Neural progenitor cell (in vitro differentiated cells): ENCODE data around the gene CRTC3. TPM values are rescaled to one million over a fixed set of nuclear protein-coding genes. Genes with fewer than 3 reads are reported as not detected.
"Not testable (repeated sequence)": the region's sequence is repeated elsewhere in the genome, so short reads cannot be mapped to it uniquely, and the experiment has no call there.

Experiments
- DNase-seq: peaks from one replicate; pipeline ENCODE4 v3.0.0-alpha.2; 2016; ENCODE audit warnings: low spot score
- H2AFZ ChIP-seq: fragments of 200-600 bp; sonication (generic); replicated peaks from 2 replicates; pipeline ENCODE4 v1.6.1; 2016; ENCODE audit warnings: antibody characterized with exemption
- H3F3A ChIP-seq: fragments of 200-600 bp; sonication (generic); 2 replicates; pipeline ENCODE4 v1.6.1; 2016; ENCODE audit warnings: antibody characterized with exemption, low read depth
- H3K27ac ChIP-seq: fragments of 200-600 bp; sonication (generic); 2 replicates; pipeline ENCODE4 v1.5.1; 2016; ENCODE audit warnings: mild to moderate bottlenecking
- H3K27me3 ChIP-seq: fragments of 200-600 bp; sonication (generic); 2 replicates; pipeline ENCODE4 v1.6.1; 2016; ENCODE audit warnings: mild to moderate bottlenecking, moderate library complexity
- H3K36me3 ChIP-seq: fragments of 200-600 bp; sonication (generic); 2 replicates; pipeline ENCODE4 v1.5.1; 2016
- H3K4me1 ChIP-seq: fragments of 200-600 bp; sonication (generic); 2 replicates; pipeline ENCODE4 v1.6.1; 2016; ENCODE audit warnings: mixed run types
- H3K4me2 ChIP-seq: fragments of 200-600 bp; sonication (generic); 2 replicates; pipeline ENCODE4 v1.6.1; 2016
- H3K4me3 ChIP-seq: fragments of 200-600 bp; sonication (generic); 2 replicates; pipeline ENCODE4 v1.5.1; 2016
- H3K79me2 ChIP-seq: fragments of 200-600 bp; sonication (generic); 2 replicates; pipeline ENCODE4 v1.6.1; 2016; ENCODE audit warnings: low read depth
- H3K9ac ChIP-seq: fragments of 200-600 bp; sonication (generic); 2 replicates; pipeline ENCODE4 v1.6.1; 2016
- H3K9me3 ChIP-seq: fragments of 200-600 bp; sonication (generic); 2 replicates; pipeline ENCODE4 v1.5.1; 2016; ENCODE audit warnings: low read depth
- H4K20me1 ChIP-seq: fragments of 200-600 bp; sonication (generic); 2 replicates; pipeline ENCODE4 v1.6.1; 2016; ENCODE audit warnings: low read depth
- H3K27ac Mint-ChIP-seq: 3 replicates; pipeline ENCODE4 v1.8.0; 2021; ENCODE audit warnings: mixed read lengths
- H3K27me3 Mint-ChIP-seq: 2 replicates; pipeline ENCODE4 v1.8.0; 2022; ENCODE audit warnings: low read depth, mild to moderate bottlenecking, inconsistent platforms, moderate library complexity, mixed read lengths; ENCODE audit not compliant: insufficient read depth
- H3K36me3 Mint-ChIP-seq: 3 replicates; pipeline ENCODE4 v1.8.0; 2021; ENCODE audit warnings: mixed read lengths
- H3K4me1 Mint-ChIP-seq: 3 replicates; pipeline ENCODE4 v1.8.0; 2021; ENCODE audit warnings: mixed read lengths
- H3K4me3 Mint-ChIP-seq: 3 replicates; pipeline ENCODE4 v1.8.0; 2021; ENCODE audit warnings: mild to moderate bottlenecking, moderate library complexity, mixed read lengths
- H3K9me3 Mint-ChIP-seq: 3 replicates; pipeline ENCODE4 v1.8.0; 2020; ENCODE audit warnings: mixed read lengths
- CTCF ChIP-seq: fragments of 200-600 bp; sonication (generic); IDR thresholded peaks from 2 replicates; pipeline ENCODE4 v1.5.1; 2017; ENCODE audit warnings: antibody characterized with exemption, mild to moderate bottlenecking
- EZH2 ChIP-seq: fragments of 200-600 bp; sonication (generic); IDR thresholded peaks from 2 replicates; pipeline ENCODE4 v1.6.1; 2017; ENCODE audit warnings: antibody characterized with exemption, mild to moderate bottlenecking, moderate library complexity
- EZH2phosphoT487 ChIP-seq: fragments of 200-600 bp; sonication (generic); IDR thresholded peaks from 2 replicates; pipeline ENCODE4 v1.6.1; 2017; ENCODE audit warnings: antibody characterized with exemption
- total RNA-seq: library from RNA; depleted of rRNA; stranded (reverse); fragments of >200 nt; gene quantifications from 2 replicates; pipeline ENCODE4 v1.2.3, GENCODE V29; 2015; ENCODE audit warnings: low replicate concordance

Gene CRTC3
- total RNA-seq, 1 donor from 2014 or later, result 4.9 TPM

- H3F3A ChIP-seq, result no peaks in the 10 kb centered on the region
- Mint-ChIP-seq H3K4me3 (no peak overlapping the region), H3K27me3 (no peaks in the 10 kb centered on the region), H3K9me3 (no peaks in the 10 kb centered on the region), H3K36me3 (peaks cover 30% of the 10 kb centered on the region), H3K4me1 (no peaks in the 10 kb centered on the region), H3K27ac (no peak overlapping the region)
- H4K20me1 ChIP-seq, result no peaks in the 10 kb centered on the region
- no peak overlapping the region for H3K4me2 ChIP-seq
- H3K9me3 ChIP-seq, result no peaks in the 10 kb centered on the region
- no peak overlapping the region for H3K9ac ChIP-seq
- H3K27ac ChIP-seq, result no peak overlapping the region
- DNase-seq, result no peak
- H3K4me3 ChIP-seq, result no peak overlapping the region
- no peaks in the 10 kb centered on the region for H3K79me2 ChIP-seq
- TF ChIP-seq EZH2 (no peak), CTCF (no peak), EZH2phosphoT487 (no peak)
- no peaks in the 10 kb centered on the region for H3K4me1 ChIP-seq
- no peaks in the 10 kb centered on the region for H3K36me3 ChIP-seq
- no peak overlapping the region for H2AFZ ChIP-seq
- H3K27me3 ChIP-seq, result no peaks in the 10 kb centered on the region
Measured at GRCh38 chr15:90497376-90497775, 32.3 kb upstream of the CRTC3 start.

GRCh38 chr15:90497912-90498311 lies 31.8 kb upstream of the CRTC3 start:
- no peaks in the 10 kb centered on the region for H3K79me2 ChIP-seq
- no peak overlapping the region for H2AFZ ChIP-seq
- Mint-ChIP-seq H3K9me3 (no peaks in the 10 kb centered on the region), H3K27ac (no peak overlapping the region), H3K36me3 (peaks cover 30% of the 10 kb centered on the region), H3K27me3 (no peaks in the 10 kb centered on the region), H3K4me1 (no peaks in the 10 kb centered on the region), H3K4me3 (no peak overlapping the region)
- DNase-seq, result no peak
- no peak overlapping the region for H3K9ac ChIP-seq
- no peaks in the 10 kb centered on the region for H3K9me3 ChIP-seq
- H3K4me1 ChIP-seq, result no peaks in the 10 kb centered on the region
- TF ChIP-seq EZH2phosphoT487 (no peak), EZH2 (no peak), CTCF (no peak)
- H3K4me2 ChIP-seq, result no peak overlapping the region
- no peak overlapping the region for H3K27ac ChIP-seq
- no peaks in the 10 kb centered on the region for H3F3A ChIP-seq
- no peaks in the 10 kb centered on the region for H3K27me3 ChIP-seq
- no peak overlapping the region for H3K4me3 ChIP-seq
- H4K20me1 ChIP-seq, result no peaks in the 10 kb centered on the region
- no peaks in the 10 kb centered on the region for H3K36me3 ChIP-seq

- H3K36me3 ChIP-seq, result no peaks in the 10 kb centered on the region
- no peak overlapping the region for H3K4me2 ChIP-seq
- Mint-ChIP-seq H3K9me3 (no peaks in the 10 kb centered on the region), H3K27me3 (no peaks in the 10 kb centered on the region), H3K27ac (no peak overlapping the region), H3K4me1 (no peaks in the 10 kb centered on the region), H3K36me3 (peaks cover 18% of the 10 kb centered on the region), H3K4me3 (no peak overlapping the region)
- no peaks in the 10 kb centered on the region for H3K4me1 ChIP-seq
- no peak for DNase-seq
- H3K27me3 ChIP-seq, result no peaks in the 10 kb centered on the region
- no peak overlapping the region for H3K9ac ChIP-seq
- H2AFZ ChIP-seq, result no peak overlapping the region
- H3K27ac ChIP-seq, result no peak overlapping the region
- no peaks in the 10 kb centered on the region for H3F3A ChIP-seq
- no peaks in the 10 kb centered on the region for H3K9me3 ChIP-seq
- TF ChIP-seq EZH2, result no peak
- no peak for TF ChIP-seq CTCF
- no peaks in the 10 kb centered on the region for H4K20me1 ChIP-seq
- no peak overlapping the region for H3K4me3 ChIP-seq
- H3K79me2 ChIP-seq, result no peaks in the 10 kb centered on the region
Measured at GRCh38 chr15:90500171-90500570, 29.6 kb upstream of the CRTC3 start.

GRCh38 chr15:90501898-90502297 lies 27.8 kb upstream of the CRTC3 start:
- H3K4me1 Mint-ChIP-seq, result no peaks in the 10 kb centered on the region
- peaks cover 14% of the 10 kb centered on the region for H3K36me3 Mint-ChIP-seq
- Histone ChIP-seq H3K27ac (no peak overlapping the region), H3K27me3 (no peaks in the 10 kb centered on the region), H4K20me1 (no peaks in the 10 kb centered on the region), H3K79me2 (no peaks in the 10 kb centered on the region), H3K36me3 (no peaks in the 10 kb centered on the region), H3F3A (no peaks in the 10 kb centered on the region), H3K4me1 (no peaks in the 10 kb centered on the region), H2AFZ (no peak overlapping the region), H3K9me3 (no peaks in the 10 kb centered on the region), H3K9ac (no peak overlapping the region), H3K4me3 (no peak overlapping the region), H3K4me2 (no peak overlapping the region)
- no peak for DNase-seq
- no peak for TF ChIP-seq EZH2
- no peak for TF ChIP-seq EZH2phosphoT487
- TF ChIP-seq CTCF, result no peak
- no peak overlapping the region for H3K27ac Mint-ChIP-seq
- no peaks in the 10 kb centered on the region for H3K9me3 Mint-ChIP-seq
- no peaks in the 10 kb centered on the region for H3K27me3 Mint-ChIP-seq
- H3K4me3 Mint-ChIP-seq, result no peak overlapping the region

GRCh38 chr15:90510781-90511180 lies 18.9 kb upstream of the CRTC3 start:
- H3K27ac Mint-ChIP-seq, H3K4me2 ChIP-seq, H3K27me3 ChIP-seq, H3K27me3 Mint-ChIP-seq, H3K4me1 ChIP-seq, H3F3A ChIP-seq, H3K4me3 Mint-ChIP-seq, H3K36me3 ChIP-seq, H3K4me1 Mint-ChIP-seq, H3K9me3 Mint-ChIP-seq, H3K79me2 ChIP-seq, H3K27ac ChIP-seq, H3K4me3 ChIP-seq, DNase-seq, H3K9me3 ChIP-seq, H4K20me1 ChIP-seq, H2AFZ ChIP-seq, H3K36me3 Mint-ChIP-seq, H3K9ac ChIP-seq: not testable (repeated sequence)
